Stimulated activated CD4-positive, alpha-beta T cell treated with anti-CD3 and anti-CD28 coated beads, Interleukin-1b, Interleukin-23, amount 100 ng/mL, for 24 hours (primary cell): Measurements from ENCODE around the gene CSTPP1.
"Not testable (repeated sequence)": the region's sequence is repeated elsewhere in the genome, so short reads cannot be mapped to it uniquely, and the experiment has no call there.

Experiments used
- DNase-seq, 4 experiments: peaks; one replicate each; pipeline ENCODE4 v3.0.0-alpha.2; 2020; ENCODE audit warnings: low read depth in 4 of 4, low spot score in 1 of 4

CSTPP1 gene

GRCh38 chr11:47034091-47034490 is 97.5 kb downstream of the CSTPP1 start:
- DNase-seq, result no peak

- no peak for DNase-seq
These were observed 98.5 kb downstream of the CSTPP1 start for GRCh38 chr11:47035108-47035507.

GRCh38 chr11:47044119-47044518 is 107.6 kb downstream of the CSTPP1 start:
- DNase-seq, result no peak

- DNase-seq, result no peak
These were observed 111.4 kb downstream of the CSTPP1 start for GRCh38 chr11:47047972-47048371.

- DNase-seq, result no peak
These were observed 113.7 kb downstream of the CSTPP1 start for GRCh38 chr11:47050284-47050683.

- DNase-seq, result no peak
These were observed 114.7 kb downstream of the CSTPP1 start for GRCh38 chr11:47051217-47051616.

GRCh38 chr11:47052165-47052564 is 115.6 kb downstream of the CSTPP1 start:
- DNase-seq, result no peak

- DNase-seq, result no peak
These were observed 116.0 kb downstream of the CSTPP1 start for GRCh38 chr11:47052576-47052975.

GRCh38 chr11:47055534-47055933 is 119.0 kb downstream of the CSTPP1 start:
- DNase-seq, result no peak

- DNase-seq, result no peak
These were observed 119.8 kb downstream of the CSTPP1 start for GRCh38 chr11:47056261-47056915.

- no peak for DNase-seq
These were observed 120.8 kb downstream of the CSTPP1 start for GRCh38 chr11:47057365-47057764.

GRCh38 chr11:47060807-47061206 is 124.2 kb downstream of the CSTPP1 start:
- DNase-seq, result no peak

GRCh38 chr11:47061429-47062178 is 125.0 kb downstream of the CSTPP1 start:
- no peak for DNase-seq

GRCh38 chr11:47062736-47063135 is 126.2 kb downstream of the CSTPP1 start:
- no peak for DNase-seq

- DNase-seq, result no peak
These were observed 130.8 kb downstream of the CSTPP1 start for GRCh38 chr11:47067401-47067800.

GRCh38 chr11:47070769-47071168 is 134.2 kb downstream of the CSTPP1 start:
- no peak for DNase-seq

GRCh38 chr11:47071341-47071740 is 134.8 kb downstream of the CSTPP1 start:
- no peak for DNase-seq

- DNase-seq, result no peak
These were observed 135.3 kb downstream of the CSTPP1 start for GRCh38 chr11:47071791-47072261.

- DNase-seq, result no peak
These were observed 142.4 kb downstream of the CSTPP1 start for GRCh38 chr11:47078751-47079521.

- not testable (repeated sequence) for DNase-seq
These were observed 144.2 kb downstream of the CSTPP1 start for GRCh38 chr11:47080775-47081174.

GRCh38 chr11:47083913-47084312 is 147.4 kb downstream of the CSTPP1 start:
- DNase-seq, result no peak

- no peak for DNase-seq
These were observed 151.2 kb downstream of the CSTPP1 start for GRCh38 chr11:47087801-47088200.
